ENCODE results near the gene PKIB. TPM values are rescaled to one million over a fixed set of nuclear protein-coding genes. Genes with fewer than 3 reads are reported as not detected.
A peak's percentile ranks its signal among the peaks of the same experiment; 100 is the strongest.

PKIB gene
- total RNA-seq, 2 donors from 2014 or later, result 46.0 to 56.1 TPM

GRCh38 chr6:122730775-122731386 lies 120.7 kb downstream of the PKIB start:
- DNase-seq, result no peak
- no peak overlapping the region for H3K4me3 Mint-ChIP-seq

GRCh38 chr6:122733259-122733658 lies 123.1 kb downstream of the PKIB start:
- no peak for DNase-seq
- TF ChIP-seq CTCF (conservative IDR thresholded peaks at IDR 0.05), result no peak
- Histone ChIP-seq H3K9ac (ENCODE audit: extremely low read depth, low read length, poor library complexity, severe bottlenecking) (no peak overlapping the region), H3K27ac (ENCODE audit: low read depth, low read length) (no peak overlapping the region), H3K9me3 (ENCODE audit: control insufficient read depth, low read length) (no peaks in the 10 kb centered on the region), H3K36me3 (ENCODE audit: control insufficient read depth, insufficient read depth, low read length) (no peaks in the 10 kb centered on the region), H3K4me1 (ENCODE audit: control insufficient read depth, insufficient read depth, low read length) (no peaks in the 10 kb centered on the region), H3K27me3 (ENCODE audit: control insufficient read depth, insufficient read depth, low read length, poor library complexity, severe bottlenecking) (no peaks in the 10 kb centered on the region), H3K4me3 (ENCODE audit: low read length) (no peak overlapping the region)
- Mint-ChIP-seq H3K4me1 (peaks cover 24% of the 10 kb centered on the region), H3K9me3 (no peaks in the 10 kb centered on the region), H3K27me3 (ENCODE audit: insufficient read depth) (no peaks in the 10 kb centered on the region), H3K27ac (no peak overlapping the region), H3K4me3 (no peak overlapping the region), H3K36me3 (ENCODE audit: low read depth) (no peaks in the 10 kb centered on the region)
- WGBS, 2 experiments (ENCODE audit: insufficient coverage in 1 of 2, insufficient read length in 1 of 2), result 87 to 100% methylated on average over 1 to 2 of the region's 4 CpGs

More at GRCh38 chr6:122730775-122731386, 120.7 kb downstream of the PKIB start:
- no peak overlapping the region for H3K27ac Mint-ChIP-seq
- no peak overlapping the region for H3K9ac ChIP-seq (ENCODE audit: extremely low read depth, low read length, poor library complexity, severe bottlenecking)
- no peak overlapping the region for H3K27ac ChIP-seq (ENCODE audit: low read depth, low read length)
- H3K27me3 ChIP-seq (ENCODE audit: control insufficient read depth, insufficient read depth, low read length, poor library complexity, severe bottlenecking), result no peaks in the 10 kb centered on the region
- no peaks in the 10 kb centered on the region for H3K9me3 ChIP-seq (ENCODE audit: control insufficient read depth, low read length)
- no peaks in the 10 kb centered on the region for H3K4me1 ChIP-seq (ENCODE audit: control insufficient read depth, insufficient read depth, low read length)
- 20% methylated on average over 4 of the region's 4 CpGs; no CpG with 5 or more reads in 1 of the 2 experiments for WGBS, 2 experiments (ENCODE audit: insufficient coverage in 1 of 2, insufficient read length in 1 of 2)
- H3K36me3 ChIP-seq (ENCODE audit: control insufficient read depth, insufficient read depth, low read length), result no peaks in the 10 kb centered on the region
- no peaks in the 10 kb centered on the region for H3K36me3 Mint-ChIP-seq (ENCODE audit: low read depth)
- TF ChIP-seq CTCF (conservative IDR thresholded peaks at IDR 0.05), result peak; percentile 89
- peaks cover 28% of the 10 kb centered on the region for H3K4me1 Mint-ChIP-seq
- H3K27me3 Mint-ChIP-seq (ENCODE audit: insufficient read depth), result no peaks in the 10 kb centered on the region
- no peaks in the 10 kb centered on the region for H3K9me3 Mint-ChIP-seq
- H3K4me3 ChIP-seq (ENCODE audit: low read length), result no peak overlapping the region

GRCh38 chr6:122734529-122735395 lies 124.6 kb downstream of the PKIB start:
- Mint-ChIP-seq H3K4me1 (peaks cover 24% of the 10 kb centered on the region), H3K4me3 (no peak overlapping the region), H3K36me3 (ENCODE audit: low read depth) (no peaks in the 10 kb centered on the region), H3K9me3 (no peaks in the 10 kb centered on the region), H3K27me3 (ENCODE audit: insufficient read depth) (no peaks in the 10 kb centered on the region), H3K27ac (no peak overlapping the region)
- Histone ChIP-seq H3K36me3 (ENCODE audit: control insufficient read depth, insufficient read depth, low read length) (no peaks in the 10 kb centered on the region), H3K4me1 (ENCODE audit: control insufficient read depth, insufficient read depth, low read length) (no peaks in the 10 kb centered on the region), H3K27me3 (ENCODE audit: control insufficient read depth, insufficient read depth, low read length, poor library complexity, severe bottlenecking) (no peaks in the 10 kb centered on the region), H3K9me3 (ENCODE audit: control insufficient read depth, low read length) (no peaks in the 10 kb centered on the region), H3K27ac (ENCODE audit: low read depth, low read length) (peak overlapping the region; percentile 59), H3K9ac (ENCODE audit: extremely low read depth, low read length, poor library complexity, severe bottlenecking) (no peak overlapping the region), H3K4me3 (ENCODE audit: low read length) (no peak overlapping the region)
- 55 to 61% methylated on average over 5 to 8 of the region's 10 CpGs for WGBS, 2 experiments (ENCODE audit: insufficient coverage in 1 of 2, insufficient read length in 1 of 2)
- TF ChIP-seq CTCF (conservative IDR thresholded peaks at IDR 0.05), result no peak
- peak; percentile 62 for DNase-seq
